Ureter (tissue), 1 donor: ENCODE results near the gene CTNNA1. TPM values are rescaled to one million over a fixed set of nuclear protein-coding genes. Genes with fewer than 3 reads are reported as not detected.
"Not testable (repeated sequence)": the region's sequence is repeated elsewhere in the genome, so short reads cannot be mapped to it uniquely, and the experiment has no call there.

ENCODE experiments used
- DNase-seq: peaks from one replicate; pipeline ENCODE4 v3.0.0-alpha.2; 2020; ENCODE audit warnings: low spot score
- total RNA-seq: library from RNA; stranded (reverse); gene quantifications from one replicate; pipeline ENCODE4 v1.2.4, GENCODE V29; 2023
- donor health status: DM: yes; HTN: yes; CAD: no.

The CTNNA1 gene
- total RNA-seq, 1 donor from 2014 or later: 379 TPM

DNA sequence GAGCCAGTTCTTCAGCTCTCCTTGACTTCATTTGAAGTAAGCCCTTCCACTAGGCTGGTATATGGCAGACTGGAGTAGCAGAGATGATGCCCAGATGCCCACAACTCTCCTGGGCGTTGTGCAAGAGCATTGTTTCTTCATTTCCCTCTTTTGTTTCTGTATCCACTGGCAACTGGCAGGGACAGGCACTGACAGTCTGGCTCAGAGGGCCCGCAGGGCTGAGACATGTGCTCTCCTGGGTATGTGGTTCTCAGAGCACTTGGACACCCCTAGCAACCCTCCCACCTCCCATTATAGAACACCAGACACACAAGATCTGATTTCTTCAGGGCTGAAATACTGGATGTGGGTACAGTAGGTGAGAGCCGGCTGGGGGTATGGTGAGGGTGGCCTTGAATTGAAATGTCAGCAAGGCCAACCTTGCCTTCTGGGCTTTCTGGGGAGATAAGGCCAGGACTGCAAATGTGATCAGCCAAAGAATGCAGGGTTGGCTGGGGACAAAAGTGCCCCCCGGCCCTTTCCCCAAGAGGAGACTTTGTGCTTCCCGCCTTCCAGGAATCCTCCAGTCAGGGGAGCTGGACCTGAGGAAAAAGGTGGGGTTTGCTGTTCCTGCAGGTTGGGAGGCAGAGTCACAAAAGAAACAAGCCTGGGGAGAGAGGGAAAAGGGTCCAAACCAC is 28.6 kb upstream of the CTNNA1 start:
- no peak for DNase-seq

DNA sequence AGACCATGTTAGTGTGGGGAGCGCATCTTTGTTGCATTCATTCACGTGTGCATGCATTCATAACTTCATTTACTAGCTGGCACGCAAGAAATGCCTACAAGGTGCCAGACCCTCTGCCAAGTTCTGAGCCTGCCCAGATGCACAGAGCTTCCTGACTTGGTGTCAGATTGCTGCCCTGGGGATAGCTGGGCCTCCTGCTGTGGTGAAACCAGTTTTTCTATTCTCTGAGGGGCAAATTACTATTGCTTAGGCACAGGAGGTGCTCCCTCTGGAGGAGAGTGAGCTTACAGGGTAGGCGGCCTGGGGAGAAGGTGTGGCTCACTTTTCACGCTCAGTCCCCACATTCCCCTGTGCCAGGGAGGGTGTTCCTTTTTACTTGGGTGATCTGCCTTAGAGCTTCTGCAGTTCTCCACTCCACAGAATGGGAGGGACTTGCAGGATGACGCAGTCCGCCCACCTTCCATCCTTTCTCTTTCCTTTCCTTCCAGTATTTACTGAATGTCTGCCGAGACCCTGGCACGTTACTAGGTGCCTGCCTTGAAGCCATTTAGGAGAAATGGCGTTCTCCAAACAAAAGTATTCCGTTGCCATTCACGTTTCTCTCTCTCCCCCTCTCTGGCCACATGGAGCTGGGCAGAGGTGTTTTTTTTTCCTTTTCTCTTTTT is 27.9 kb upstream of the CTNNA1 start:
- peak; percentile 73 for DNase-seq

DNA sequence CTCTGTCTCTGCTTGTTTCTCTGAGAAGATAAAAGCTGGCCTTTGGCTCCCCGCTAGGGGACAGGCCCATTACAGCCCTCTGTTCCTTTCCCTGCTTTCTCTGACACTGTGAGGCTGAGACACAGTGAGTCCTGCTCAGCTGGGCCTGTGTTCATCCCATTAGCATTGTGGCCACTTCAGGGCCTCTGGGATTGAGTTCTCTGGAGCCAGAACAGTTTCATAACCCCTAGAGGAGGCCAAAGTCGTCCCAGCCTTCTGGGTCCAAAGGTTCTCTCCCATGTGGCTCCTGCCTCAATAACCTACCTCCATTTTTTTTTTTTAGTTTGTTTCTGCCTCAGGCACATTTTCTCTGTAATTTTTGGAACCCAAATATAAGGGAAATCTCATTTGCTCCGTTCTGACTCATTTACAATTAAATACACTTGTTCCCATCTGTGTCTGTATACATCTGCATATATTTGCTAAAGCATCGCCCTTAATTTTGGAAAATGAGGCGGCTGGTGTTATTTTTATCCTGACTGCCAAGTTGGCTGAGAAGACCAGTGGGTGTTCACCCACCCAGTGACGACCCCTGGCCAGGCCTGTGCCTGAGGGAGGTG is 27.3 kb upstream of the CTNNA1 start:
- DNase-seq: no peak

DNA sequence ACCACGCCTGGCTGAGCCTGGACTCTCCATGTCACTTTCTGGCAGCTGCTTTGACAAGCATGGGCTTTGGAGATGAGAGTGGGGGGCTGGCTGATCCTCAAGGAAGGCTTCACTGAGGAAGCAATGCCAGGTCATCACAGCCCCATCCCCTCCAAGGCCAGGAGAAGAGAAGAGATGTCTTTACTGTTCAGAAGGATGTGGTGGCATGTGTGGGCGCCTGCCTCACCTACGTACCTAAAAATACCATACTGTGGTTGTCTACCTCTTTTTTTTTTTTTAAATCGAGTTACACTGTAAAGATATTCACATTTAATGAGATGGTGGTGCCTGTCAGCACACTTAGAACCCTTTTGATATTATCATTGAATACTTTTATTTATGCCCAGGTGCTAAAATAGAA is 26.4 kb upstream of the CTNNA1 start:
- DNase-seq: no peak

DNA sequence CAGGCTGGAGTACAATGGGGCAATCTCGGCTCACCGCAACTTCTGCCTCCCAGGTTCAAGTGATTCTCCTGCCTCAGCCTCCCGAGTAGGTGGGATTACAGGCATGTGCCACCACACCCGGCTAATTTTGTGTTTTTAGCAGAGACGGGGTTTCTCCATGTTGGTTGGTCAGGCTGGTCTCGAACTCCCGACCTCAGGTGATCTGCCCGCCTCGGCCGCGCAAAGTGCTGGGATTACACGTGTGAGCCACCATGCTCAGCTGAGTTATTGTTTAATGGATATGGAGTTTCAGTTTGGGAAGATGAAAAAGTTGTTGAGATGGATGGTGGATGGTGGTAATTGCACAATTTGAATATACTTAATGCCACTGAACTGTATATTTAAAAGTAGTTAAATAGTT is 22.7 kb upstream of the CTNNA1 start:
- not testable (repeated sequence) for DNase-seq

DNA sequence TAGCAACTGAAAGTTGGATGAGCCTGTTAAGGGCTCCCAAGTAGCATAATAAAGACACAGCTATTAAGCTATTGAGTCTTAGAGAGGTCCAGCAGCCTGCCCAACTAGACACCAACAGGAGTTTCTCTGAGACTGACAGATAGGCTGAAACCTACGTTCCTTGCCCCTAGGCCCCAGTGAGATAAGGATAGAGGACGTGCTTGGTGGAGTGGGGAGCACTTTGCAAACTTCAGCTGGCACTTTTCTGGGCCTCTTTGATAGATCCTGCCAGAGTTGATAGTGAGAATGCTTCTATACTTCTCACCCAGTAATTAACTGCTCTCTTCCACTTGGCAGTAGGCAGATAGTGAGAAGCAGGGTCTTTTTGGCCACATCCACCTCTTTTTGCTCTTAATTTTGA is 20.8 kb upstream of the CTNNA1 start:
- no peak for DNase-seq

DNA sequence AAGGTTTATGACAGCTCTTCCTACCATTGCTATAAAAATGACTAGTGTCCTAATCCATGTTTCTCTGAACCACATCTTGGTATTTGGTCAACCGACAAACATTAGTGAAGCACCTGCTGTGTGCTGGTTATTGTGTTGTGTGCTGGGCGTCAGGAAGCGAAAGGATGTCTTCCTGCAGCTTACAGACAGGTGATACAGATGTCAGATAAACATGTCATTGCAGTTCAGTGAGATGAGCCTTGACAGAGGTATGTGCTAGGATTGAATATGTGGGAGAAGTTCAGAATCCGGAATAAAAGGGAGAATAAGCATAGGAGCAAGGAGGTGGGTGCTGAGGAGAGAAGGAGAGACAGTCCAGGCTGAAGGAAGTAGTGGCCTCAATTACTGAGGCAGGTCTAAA is 20.3 kb upstream of the CTNNA1 start:
- DNase-seq: no peak

DNA sequence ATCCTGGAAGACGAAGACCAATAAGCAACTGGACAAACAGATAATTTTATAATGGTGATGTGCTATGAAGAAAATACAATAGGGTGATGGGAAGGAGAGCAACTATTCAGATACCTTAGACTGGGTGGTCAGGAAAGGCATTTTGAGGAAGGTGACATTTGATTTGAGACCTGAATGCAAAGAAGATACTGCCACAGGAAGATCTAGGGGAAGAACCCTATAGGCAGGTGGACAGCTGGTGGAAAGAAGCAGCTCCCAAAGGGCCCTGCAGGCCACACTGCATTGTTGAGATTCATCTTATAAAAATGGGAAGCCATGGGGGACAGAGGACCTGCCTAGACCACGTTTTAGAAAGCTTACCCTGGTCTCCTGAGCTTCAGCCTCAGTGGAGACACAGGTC is 19.7 kb upstream of the CTNNA1 start:
- DNase-seq: no peak

DNA sequence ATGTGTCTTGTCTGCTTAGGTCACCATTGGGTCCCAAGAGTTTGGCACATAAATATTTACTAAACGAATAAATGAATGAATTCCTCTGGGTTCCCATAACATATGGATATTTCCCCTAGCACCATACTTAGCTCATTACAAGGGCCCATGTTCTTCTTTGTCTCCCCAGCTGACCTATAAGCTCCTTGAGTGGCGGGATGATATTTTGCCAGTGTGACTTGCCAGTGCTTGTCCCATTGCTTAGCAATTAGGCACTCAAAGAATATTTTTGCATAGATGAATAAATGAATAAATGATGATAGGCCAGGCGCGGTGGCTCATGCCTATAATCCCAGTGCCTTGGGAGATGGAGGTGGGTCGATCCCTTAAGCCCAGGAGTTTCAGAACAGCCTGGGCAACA is 16.9 kb upstream of the CTNNA1 start:
- no peak for DNase-seq

DNA sequence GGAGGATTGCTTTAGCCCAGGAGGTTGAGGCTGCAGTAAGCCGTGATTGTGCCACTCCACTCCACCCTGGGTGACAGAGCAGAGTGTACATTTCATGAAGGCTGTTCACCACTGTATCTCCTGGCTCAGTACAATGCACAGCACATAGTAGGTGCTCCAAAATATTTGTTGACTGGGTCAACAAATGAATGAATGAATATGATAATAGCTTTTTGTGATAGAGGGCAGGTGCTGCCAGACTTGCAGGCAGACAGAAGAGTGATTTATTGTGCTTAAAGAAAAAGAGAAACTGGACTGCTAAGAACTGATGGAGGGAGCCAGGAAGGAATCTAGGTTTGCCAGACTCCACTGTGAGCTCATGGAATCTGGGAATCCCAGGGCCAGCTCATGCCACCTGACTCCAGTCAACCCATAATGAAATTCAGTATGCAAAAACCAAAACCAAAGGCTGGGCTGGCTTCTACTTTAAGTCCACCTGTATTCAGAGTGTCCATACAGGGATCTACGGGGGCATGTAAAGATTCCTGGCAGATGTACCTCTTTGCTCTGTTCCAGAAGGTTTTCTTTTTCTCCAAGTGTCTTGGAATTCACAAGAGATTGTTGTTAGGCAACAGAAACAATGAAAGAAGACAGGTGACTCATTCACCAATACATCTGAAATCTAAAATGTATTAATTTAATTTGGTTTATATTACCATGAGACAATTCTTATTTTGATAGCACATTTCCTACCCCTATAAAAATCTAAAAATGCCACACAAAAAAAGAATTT is 15.5 kb upstream of the CTNNA1 start:
- no peak for DNase-seq

DNA sequence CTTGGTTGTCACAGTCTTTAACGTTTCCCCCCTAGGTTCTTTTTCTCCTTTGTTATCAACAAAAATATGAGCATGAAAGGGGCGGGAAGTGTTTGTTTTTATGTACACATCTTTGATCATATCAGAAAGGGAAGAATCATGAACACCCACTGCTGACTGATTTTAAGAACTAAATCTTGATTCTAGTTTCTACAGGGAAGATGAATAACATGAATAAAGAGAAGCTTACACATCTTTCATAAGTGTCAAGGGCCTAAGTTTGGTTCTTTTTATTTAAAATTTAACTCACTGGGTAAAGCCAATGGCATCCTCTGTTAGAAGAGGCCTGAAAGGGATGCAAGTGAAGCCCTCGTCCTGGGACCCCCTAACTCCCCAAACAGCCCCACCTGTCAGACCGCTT is 14.8 kb upstream of the CTNNA1 start:
- DNase-seq: no peak

DNA sequence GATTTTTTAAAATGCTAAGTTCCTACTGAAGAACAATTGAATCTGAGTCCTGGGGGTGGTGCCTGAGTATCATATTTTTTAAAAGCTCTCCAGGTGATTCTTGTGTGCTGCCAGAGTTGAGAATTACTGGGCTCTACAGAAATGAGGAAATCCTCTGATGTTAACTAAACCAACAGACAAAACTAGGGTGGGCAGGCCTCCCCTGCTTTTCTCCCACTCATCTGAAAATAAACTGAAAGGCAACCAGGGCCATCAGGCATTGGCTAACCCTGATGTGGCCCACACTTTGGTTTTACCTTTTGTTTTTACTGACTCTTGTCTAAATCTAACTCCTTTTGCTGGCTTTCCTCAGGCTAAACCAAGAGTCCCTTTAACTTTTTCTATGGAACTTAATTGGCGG is 13.3 kb upstream of the CTNNA1 start:
- no peak for DNase-seq

DNA sequence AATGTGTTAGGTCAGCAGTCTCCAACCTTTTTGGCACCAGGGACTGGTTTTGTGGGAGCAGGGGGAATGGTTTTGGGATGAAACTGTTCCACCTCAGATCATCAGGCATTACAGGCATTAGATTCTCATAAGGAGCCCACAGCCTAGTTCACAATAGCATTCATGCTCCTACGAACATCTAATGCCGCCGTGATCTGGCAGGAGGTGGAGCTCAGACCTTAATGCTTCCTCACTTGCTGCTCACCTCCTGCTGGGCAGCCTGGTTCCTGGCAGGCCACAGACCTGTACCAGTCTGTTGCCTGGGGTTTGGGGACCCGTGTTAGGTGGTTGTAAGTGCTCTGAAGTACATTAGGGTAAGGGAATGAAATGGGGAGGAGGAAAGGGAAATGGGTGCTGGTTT is 9.7 kb upstream of the CTNNA1 start:
- no peak for DNase-seq

DNA sequence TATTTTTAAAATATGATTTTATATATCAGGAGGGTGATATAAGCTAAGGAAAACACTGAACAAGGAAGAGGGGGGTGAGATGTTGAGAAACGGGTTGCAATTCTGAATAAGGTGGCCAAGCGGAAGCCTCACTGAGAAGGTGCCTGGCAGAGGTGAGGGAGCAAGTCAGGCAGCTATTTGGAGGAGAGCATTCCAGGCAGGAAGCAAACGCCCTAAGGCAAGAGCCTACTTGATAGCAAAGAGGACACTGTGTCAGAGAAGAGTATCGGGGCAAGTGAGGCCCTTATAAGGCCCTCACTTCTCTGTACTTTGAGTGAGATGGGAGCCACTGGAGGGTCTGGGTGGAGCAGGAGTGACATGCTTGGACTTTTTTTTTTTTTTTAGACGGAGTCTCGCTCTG is 8.0 kb upstream of the CTNNA1 start:
- no peak for DNase-seq

DNA sequence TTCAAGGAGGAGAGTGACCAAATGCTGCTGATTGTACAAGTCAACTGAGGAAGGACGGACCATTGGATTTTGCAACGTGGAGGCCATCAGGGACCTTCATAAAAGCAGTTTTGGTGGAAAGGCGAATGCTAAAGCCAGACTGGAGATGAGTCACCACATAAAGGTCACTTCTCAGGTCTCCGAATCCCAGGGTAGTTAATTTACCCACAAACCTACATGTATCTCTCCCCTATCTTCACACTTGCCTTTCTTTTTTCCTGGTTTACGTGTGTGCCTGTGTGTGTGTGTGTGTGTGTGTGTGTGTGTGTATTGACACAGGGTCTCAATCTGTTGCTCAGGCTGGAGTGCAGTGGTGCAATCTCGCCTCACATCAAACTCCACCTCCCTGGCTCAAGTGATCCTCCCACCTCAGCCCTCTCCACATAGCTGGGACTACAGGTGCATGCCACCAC is 4.6 kb upstream of the CTNNA1 start:
- DNase-seq: no peak

DNA sequence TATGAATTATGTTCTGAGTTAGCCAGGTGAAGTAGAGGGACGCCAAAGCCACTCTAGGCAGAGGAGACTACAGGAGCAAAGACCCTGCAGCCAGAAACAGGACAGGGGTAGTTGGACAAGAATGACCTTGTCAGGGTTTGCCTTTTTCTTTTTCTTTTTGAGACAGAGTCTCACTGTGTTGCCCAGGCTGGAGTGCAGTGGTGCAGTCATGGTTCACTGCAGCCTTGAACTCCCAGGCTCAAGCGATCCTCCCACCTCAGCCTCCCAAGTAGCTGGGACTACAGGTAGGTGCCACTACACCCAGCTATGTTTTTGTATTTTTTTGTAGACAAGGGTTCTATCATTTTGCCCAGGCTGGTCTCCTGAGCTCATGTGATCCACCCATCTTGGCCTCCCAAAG is 1.9 kb upstream of the CTNNA1 start:
- DNase-seq: not testable (repeated sequence)

DNA sequence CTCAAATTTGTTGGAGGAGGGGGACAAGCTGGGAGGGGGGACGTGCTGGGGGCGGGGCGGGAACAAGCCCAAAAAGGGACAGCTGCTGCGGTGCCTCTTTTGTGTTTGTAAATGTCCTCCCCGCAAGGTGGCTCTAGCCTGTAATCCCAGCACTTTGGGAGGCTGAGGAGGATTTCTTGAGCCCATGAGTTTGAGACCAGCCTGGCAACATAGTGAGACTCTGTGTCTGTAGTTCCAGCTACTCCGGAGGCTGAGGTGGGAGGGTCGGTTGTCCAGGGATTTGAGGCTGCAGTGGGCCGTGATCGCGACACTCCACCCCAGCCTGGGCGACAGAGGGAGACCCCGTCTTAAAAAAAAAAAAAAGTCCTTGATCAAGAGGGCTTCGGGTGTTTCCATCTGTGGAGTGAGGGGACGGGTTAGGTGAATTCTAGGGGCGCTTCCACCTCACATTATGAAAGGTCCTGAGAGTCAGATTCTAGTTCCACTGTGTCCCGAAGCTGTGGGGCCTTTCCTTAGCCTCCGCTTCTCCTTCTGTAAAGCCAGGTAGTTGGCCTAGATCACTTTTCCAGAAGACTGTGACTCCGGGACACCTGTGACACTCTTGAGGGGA is 779 bp upstream of the CTNNA1 start:
- DNase-seq: peak; percentile 42

DNA sequence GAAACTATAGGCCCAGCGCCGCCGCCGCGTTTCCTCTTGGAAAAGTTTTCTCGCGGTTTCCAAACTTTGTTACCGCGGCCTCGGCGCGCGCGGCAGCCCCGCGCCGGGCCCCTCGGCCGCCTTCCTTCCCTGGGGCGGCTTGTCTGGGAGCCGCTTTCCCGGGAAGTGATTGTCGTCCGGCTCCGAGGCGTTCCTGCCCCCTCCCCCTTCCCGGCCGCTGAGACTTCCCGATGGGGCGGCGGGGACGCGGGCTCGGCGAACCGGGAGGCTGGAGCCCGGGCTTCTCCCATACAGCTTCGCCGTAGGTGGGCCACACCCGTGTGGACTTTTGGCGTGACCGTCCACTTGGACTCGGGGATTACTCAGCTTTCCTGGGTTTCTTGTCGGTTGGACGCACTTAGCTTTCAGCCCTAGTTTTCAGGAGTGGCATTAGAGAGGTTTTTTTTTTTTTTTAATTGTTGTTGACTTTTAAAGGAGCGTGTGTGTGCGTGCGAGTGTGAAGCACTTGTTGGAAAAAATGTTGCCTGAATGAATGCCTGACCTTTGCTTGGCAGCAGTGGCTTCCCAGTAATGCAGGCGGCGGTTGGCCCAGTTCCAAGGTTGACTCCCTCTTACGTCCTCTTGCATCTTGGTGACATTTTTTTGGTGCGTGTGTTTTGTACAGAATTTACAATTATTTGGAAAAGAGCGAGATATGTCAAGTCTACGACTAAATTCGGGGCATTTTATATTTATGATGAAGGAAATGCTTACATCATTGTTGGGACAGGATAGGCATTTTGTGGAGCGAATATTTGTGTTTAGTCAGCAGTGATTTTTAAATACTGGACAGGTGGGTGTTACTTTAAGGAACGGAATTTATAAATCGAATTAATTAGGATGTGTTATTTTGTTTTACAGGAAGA is 821 bp downstream of the CTNNA1 start:
- peak; percentile 93 for DNase-seq

DNA sequence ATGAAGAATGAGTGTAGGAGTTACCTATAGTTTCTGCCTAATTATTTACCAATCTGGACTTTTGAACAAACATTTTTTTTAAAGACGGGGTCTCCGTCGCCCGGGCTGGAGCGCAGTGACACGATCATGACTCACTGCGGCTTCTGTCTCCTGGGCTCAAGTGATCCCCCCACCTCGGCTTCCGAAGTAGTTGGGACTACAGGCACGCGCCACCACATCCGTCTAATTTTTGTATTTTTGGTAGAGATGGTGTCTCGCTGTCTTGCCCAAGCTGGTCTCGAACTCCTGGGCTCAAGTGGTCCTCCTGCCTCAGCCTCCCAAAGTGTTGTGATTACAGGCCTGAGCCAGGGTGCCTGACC is 1.5 kb downstream of the CTNNA1 start:
- no peak for DNase-seq

DNA sequence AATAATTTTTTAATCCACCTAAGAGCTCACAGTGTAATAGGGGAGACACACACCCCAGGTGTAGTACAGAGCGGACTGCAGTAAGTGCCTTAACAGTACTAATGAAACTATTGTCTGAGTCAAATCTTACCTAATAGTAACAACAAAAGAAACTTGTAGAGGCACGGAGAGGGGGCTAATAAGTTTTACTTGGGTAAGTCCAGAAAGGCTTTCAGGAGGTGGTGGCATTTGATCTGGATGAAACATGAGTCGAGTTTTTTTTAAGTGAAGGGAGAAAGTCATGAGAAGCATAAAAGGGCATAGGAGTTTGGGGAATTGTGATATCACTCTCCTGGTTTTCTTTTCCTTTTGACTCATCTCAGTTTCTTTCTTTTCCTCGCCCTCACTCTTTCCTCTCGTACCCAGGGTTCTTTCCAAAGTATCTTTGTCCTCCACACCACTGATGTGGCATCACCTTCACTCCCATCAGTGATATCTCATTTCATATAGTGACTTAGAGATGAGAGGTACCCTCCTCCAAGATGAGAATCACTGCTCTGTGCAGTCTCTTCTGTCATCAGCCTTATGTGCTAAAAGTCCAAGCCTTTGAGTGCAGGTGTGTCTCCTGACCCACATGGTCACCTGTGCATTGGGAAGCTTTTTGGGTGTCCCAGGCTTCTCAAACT is 2.0 kb downstream of the CTNNA1 start:
- no peak for DNase-seq
